ENCODE results near the gene DACH1. TPM values are rescaled to one million over a fixed set of nuclear protein-coding genes. Genes with fewer than 3 reads are reported as not detected.

Gene DACH1
- total RNA-seq, 1 experiment from 2014 or later: 1.2 TPM

DNA sequence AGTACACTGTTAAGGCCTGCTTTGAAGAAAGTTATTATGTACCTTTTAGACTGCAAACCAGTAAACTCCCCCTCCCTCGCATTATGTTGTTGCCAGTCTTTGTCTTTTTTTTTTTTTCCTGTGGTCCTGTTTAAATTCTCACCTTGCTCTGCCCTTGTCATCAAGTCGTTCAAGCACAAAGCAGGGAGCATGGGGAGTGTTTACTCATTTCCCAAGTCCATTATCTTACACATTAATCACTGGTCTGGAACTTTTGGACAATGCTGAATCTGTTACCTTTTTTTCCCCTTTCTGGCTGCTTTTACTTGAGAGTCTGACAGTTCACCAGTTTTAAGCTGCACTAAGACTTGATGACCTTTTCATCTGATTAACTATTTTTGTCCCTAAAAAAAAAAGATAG lies 108.2 kb downstream of the DACH1 start:
- H3K4me3 ChIP-seq (ENCODE audit: low read depth, low read length): no peak overlapping the region
- TF ChIP-seq CTCF (IDR thresholded peaks at IDR 0.05; ENCODE audit: insufficient read depth in 1 of 2, low read depth in 1 of 2, low read length in 1 of 2, severe bottlenecking in 1 of 2, unreplicated experiment in 1 of 2): no peak
- Mint-ChIP-seq H3K27me3 (ENCODE audit: insufficient read depth, unreplicated experiment) (peaks cover 2% of the 10 kb centered on the region), H3K36me3 (ENCODE audit: insufficient read depth, unreplicated experiment) (no peaks in the 10 kb centered on the region), H3K4me3 (ENCODE audit: unreplicated experiment) (no peak overlapping the region), H3K4me1 (ENCODE audit: low read depth, unreplicated experiment) (peaks cover 7% of the 10 kb centered on the region), H3K9me3 (ENCODE audit: unreplicated experiment) (no peaks in the 10 kb centered on the region), H3K27ac (ENCODE audit: unreplicated experiment) (no peak overlapping the region)
- no peaks in the 10 kb centered on the region for H3K27me3 ChIP-seq (replicated peaks; ENCODE audit: control insufficient read depth, insufficient read depth, low read length)
- ChIA-PET POLR2A (no interaction called here), CTCF (no interaction called here)
- BruUV-seq (replicated peaks): no TSS peak
- intact Hi-C loops (cut with micrococcal nuclease; ENCODE audit: unreplicated experiment): no loop called here
- no peaks in the 10 kb centered on the region for H3K36me3 ChIP-seq (ENCODE audit: control insufficient read depth, insufficient read depth, low read length)
- DNase-seq: no peak
- H3K4me1 ChIP-seq: no peaks in the 10 kb centered on the region
- H3K9me3 ChIP-seq: no peaks in the 10 kb centered on the region

GRCh38 chr13:71754407-71754974 lies 112.5 kb downstream of the DACH1 start:
- no peak for TF ChIP-seq CTCF (IDR thresholded peaks at IDR 0.05; ENCODE audit: insufficient read depth in 1 of 2, low read depth in 1 of 2, low read length in 1 of 2, severe bottlenecking in 1 of 2, unreplicated experiment in 1 of 2)
- Mint-ChIP-seq H3K36me3 (ENCODE audit: insufficient read depth, unreplicated experiment) (no peaks in the 10 kb centered on the region), H3K4me3 (ENCODE audit: unreplicated experiment) (no peak overlapping the region), H3K4me1 (ENCODE audit: low read depth, unreplicated experiment) (peaks cover 7% of the 10 kb centered on the region), H3K9me3 (ENCODE audit: unreplicated experiment) (no peaks in the 10 kb centered on the region), H3K27ac (ENCODE audit: unreplicated experiment) (no peak overlapping the region), H3K27me3 (ENCODE audit: insufficient read depth, unreplicated experiment) (no peaks in the 10 kb centered on the region)
- intact Hi-C loops (cut with micrococcal nuclease; ENCODE audit: unreplicated experiment): no loop called here
- no peaks in the 10 kb centered on the region for H3K36me3 ChIP-seq (ENCODE audit: control insufficient read depth, insufficient read depth, low read length)
- H3K9me3 ChIP-seq: no peaks in the 10 kb centered on the region
- H3K4me3 ChIP-seq (ENCODE audit: low read depth, low read length): no peak overlapping the region
- ChIA-PET CTCF (no interaction called here), POLR2A (no interaction called here)
- peaks cover 7% of the 10 kb centered on the region; the same call in 1 of the 2 replicates for H3K4me1 ChIP-seq
- DNase-seq: no peak
- no TSS peak for BruUV-seq (replicated peaks)
- H3K27me3 ChIP-seq (replicated peaks; ENCODE audit: control insufficient read depth, insufficient read depth, low read length): no peaks in the 10 kb centered on the region

DNA sequence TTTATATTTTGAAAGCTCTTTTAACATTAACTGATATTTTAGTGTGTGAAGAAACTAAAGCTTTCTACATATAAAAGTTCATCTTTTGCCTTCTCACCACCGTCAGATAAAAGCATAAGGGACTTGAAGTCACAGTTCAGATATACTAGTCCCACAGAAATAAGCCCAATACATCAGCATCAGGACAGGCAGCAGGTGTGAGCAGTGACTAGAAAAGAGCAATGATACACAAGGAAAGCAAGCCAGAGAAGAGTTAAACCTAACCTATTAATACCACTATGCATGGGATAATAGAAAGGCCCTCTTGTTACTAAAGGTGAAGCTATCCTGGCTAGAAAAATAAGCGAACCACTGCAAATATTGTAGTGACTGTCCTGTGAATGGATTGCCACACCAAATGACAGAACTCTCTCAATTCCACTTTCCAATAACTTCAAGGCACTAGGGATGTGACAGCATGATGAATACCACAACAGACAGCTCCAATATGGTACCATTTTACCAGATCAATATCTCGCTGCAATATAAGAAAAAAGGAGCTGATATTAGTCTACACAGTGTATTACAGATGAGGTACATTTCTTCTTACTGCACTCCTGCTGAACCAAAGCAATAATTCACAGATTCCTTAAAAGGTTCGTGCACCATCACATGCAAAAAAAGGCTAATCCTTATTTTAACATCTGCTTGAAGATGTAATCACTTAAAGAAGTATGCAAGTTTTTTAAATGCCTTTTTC lies 114.1 kb downstream of the DACH1 start:
- H3K4me1 ChIP-seq: peaks cover 7% of the 10 kb centered on the region; the same call in 1 of the 2 replicates
- Mint-ChIP-seq H3K36me3 (ENCODE audit: insufficient read depth, unreplicated experiment) (no peaks in the 10 kb centered on the region), H3K4me3 (ENCODE audit: unreplicated experiment) (no peak overlapping the region), H3K27ac (ENCODE audit: unreplicated experiment) (no peak overlapping the region), H3K4me1 (ENCODE audit: low read depth, unreplicated experiment) (no peaks in the 10 kb centered on the region), H3K27me3 (ENCODE audit: insufficient read depth, unreplicated experiment) (no peaks in the 10 kb centered on the region), H3K9me3 (ENCODE audit: unreplicated experiment) (no peaks in the 10 kb centered on the region)
- CTCF ChIA-PET: no interaction called here
- no peak overlapping the region for H3K4me3 ChIP-seq (ENCODE audit: low read depth, low read length)
- intact Hi-C loops (cut with micrococcal nuclease; ENCODE audit: unreplicated experiment): no loop called here
- TF ChIP-seq CTCF (IDR thresholded peaks at IDR 0.05; ENCODE audit: insufficient read depth in 1 of 2, low read depth in 1 of 2, low read length in 1 of 2, severe bottlenecking in 1 of 2, unreplicated experiment in 1 of 2): no peak
- no peaks in the 10 kb centered on the region for H3K9me3 ChIP-seq
- POLR2A ChIA-PET: no interaction called here
- BruUV-seq (replicated peaks): no TSS peak
- no peaks in the 10 kb centered on the region for H3K36me3 ChIP-seq (ENCODE audit: control insufficient read depth, insufficient read depth, low read length)
- DNase-seq: no peak
- no peaks in the 10 kb centered on the region for H3K27me3 ChIP-seq (replicated peaks; ENCODE audit: control insufficient read depth, insufficient read depth, low read length)

All from Caco-2 (cell line).